Measurements from ENCODE around the gene KIFAP3.

DNA sequence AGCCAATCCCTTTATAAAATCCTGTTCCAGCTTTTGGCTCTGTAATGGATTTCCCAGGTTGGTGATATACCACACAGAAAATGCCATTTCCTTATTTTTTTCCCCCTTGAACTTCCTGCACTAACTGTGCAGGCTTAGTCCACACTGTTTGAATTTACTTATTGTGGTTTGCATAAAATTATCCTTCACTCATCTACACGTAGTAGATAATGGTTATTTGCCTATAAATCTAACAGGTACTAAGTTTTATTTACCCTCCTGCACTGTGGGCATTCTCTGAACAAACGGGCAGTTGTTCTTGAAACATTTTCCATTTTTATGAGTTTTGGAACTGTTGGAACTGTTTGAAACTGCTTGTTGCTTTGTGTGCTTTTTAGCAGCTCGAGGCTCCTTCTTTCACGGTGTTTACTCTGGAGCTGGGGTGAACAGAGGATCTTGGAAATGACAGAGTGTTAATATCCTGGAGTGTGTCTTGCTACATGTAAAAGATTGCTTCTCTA lies 23.0 kb upstream of the KIFAP3 start:
- TF ChIP-seq, protein P1, sequence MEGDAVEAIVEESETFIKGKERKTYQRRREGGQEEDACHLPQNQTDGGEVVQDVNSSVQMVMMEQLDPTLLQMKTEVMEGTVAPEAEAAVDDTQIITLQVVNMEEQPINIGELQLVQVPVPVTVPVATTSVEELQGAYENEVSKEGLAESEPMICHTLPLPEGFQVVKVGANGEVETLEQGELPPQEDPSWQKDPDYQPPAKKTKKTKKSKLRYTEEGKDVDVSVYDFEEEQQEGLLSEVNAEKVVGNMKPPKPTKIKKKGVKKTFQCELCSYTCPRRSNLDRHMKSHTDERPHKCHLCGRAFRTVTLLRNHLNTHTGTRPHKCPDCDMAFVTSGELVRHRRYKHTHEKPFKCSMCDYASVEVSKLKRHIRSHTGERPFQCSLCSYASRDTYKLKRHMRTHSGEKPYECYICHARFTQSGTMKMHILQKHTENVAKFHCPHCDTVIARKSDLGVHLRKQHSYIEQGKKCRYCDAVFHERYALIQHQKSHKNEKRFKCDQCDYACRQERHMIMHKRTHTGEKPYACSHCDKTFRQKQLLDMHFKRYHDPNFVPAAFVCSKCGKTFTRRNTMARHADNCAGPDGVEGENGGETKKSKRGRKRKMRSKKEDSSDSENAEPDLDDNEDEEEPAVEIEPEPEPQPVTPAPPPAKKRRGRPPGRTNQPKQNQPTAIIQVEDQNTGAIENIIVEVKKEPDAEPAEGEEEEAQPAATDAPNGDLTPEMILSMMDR (IDR thresholded peaks at IDR 0.05; ENCODE audit: low read depth, low read length, missing input control), result no peak
- TF ChIP-seq YY1 (IDR thresholded peaks at IDR 0.05), result no peak
